ENCODE measurements around the gene ESF1.

DNA sequence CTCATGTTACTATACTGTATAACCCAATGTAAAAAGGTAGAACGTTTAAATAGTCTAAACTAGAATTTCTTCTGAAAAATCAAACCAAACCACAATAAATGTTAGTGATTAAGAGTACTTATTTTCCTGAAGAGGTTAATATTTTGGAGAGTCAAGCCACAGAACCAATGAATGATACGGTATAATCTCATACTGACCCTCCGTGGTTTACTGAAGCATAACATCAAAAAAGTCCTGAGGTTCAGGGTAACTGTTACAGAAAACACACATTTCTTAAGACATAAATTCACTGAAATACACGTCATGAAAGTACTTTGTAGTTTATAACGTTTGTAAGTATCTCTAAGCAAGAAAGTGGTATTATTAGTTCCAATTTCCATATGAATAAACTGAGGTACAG is 28.9 kb downstream of the ESF1 start:
- TF ChIP-seq EZH2phosphoT487 (IDR thresholded peaks at IDR 0.05; ENCODE audit: insufficient read depth, low read depth), result no peak
- TF ChIP-seq EZH2 (IDR thresholded peaks at IDR 0.05; ENCODE audit: insufficient read depth, poor library complexity, severe bottlenecking), result no peak
